Measurements from ENCODE around the gene STOX2. TPM values are rescaled to one million over a fixed set of nuclear protein-coding genes. Genes with fewer than 3 reads are reported as not detected.

The STOX2 gene
- total and polyA plus RNA-seq, 2 of the 13 experiments (the other 11 are each of a cell fraction or from before 2014, with no cell fraction given) = 0.01 to 0.15 TPM

GRCh38 chr4:184024637-184025036, 119.5 kb downstream of the STOX2 start (continued):
- TF ChIP-seq PRDM15 (CRISPR knock-in tag; IDR thresholded peaks at IDR 0.05) (no peak), RFX3 (CRISPR knock-in tag; IDR thresholded peaks at IDR 0.05) (no peak)

- intact Hi-C loops (cut with micrococcal nuclease; ENCODE audit: unreplicated experiment) (no loop called here), in situ Hi-C loops (cut with HindIII; ENCODE audit: extremely low pct_ligation_motif_present, low pct_unique_long_range_greater_than_20kb) (no loop called here)
- Histone ChIP-seq H3K79me2 (ENCODE audit: insufficient read depth, low read length) (no peaks in the 10 kb centered on the region), H3K9ac (ENCODE audit: insufficient read depth, low read depth, low read length) (no peak overlapping the region), H2AFZ (ENCODE audit: low read length) (no peak overlapping the region), H3K27ac (ENCODE audit: extremely low read length, insufficient read depth, low read length) (no peak overlapping the region), H4K20me1 (ENCODE audit: insufficient read depth, low read length) (no peaks in the 10 kb centered on the region), H3K4me2 (ENCODE audit: low read depth, low read length) (no peak overlapping the region), H3K9me3 (ENCODE audit: low read length) (no peaks in the 10 kb centered on the region), H3K36me3 (replicated peaks in 1 of 2; ENCODE audit: control insufficient read depth in 1 of 2, insufficient read depth in 2 of 2, low read length in 2 of 2) (no peaks in the 10 kb centered on the region), H3K4me3 (replicated peaks in 1 of 3; ENCODE audit: insufficient read depth in 1 of 3, low read depth in 2 of 3, low read length in 3 of 3) (no peak overlapping the region), H3K27me3 (ENCODE audit: control insufficient read depth in 1 of 2, insufficient read depth in 2 of 2, low read length in 2 of 2) (0 out of 5 replicates have a peak, but pooled peaks cover 0 to under 1% of the 10 kb centered on the region in 2 experiments), H3K4me1 (ENCODE audit: insufficient read depth, low read length) (no peaks in the 10 kb centered on the region)
- POLR2A ChIA-PET = no interaction called here
- no TSS peak for BruUV-seq (replicated peaks)
- DNase-seq (ENCODE audit: low spot score) = no peak
- ATAC-seq = no peak
- CTCF ChIA-PET (ENCODE audit: low intra/inter-chr PET ratio, low total read pairs) = no interaction called here
- 67% methylated on average over 18 of the region's 18 CpGs for WGBS (ENCODE audit: low lambda C conversion rate)
- no peak for FAIRE-seq
- no peak for TF ChIP-seq ZNF784 (CRISPR knock-in tag; IDR thresholded peaks at IDR 0.05; ENCODE audit: borderline replicate concordance)
- no peak for TF ChIP-seq ZFX (CRISPR knock-in tag; IDR thresholded peaks at IDR 0.05; ENCODE audit: low read depth)
- TF ChIP-seq FOXM1 (CRISPR knock-in tag; IDR thresholded peaks at IDR 0.05) = no peak
- TF ChIP-seq ZHX2 (IDR thresholded peaks at IDR 0.05; ENCODE audit: low read depth) = no peak
- TF ChIP-seq ZHX2 (CRISPR knock-in tag; IDR thresholded peaks at IDR 0.05; ENCODE audit: borderline replicate concordance) = no peak
- TF ChIP-seq MTERF4 (CRISPR knock-in tag; IDR thresholded peaks at IDR 0.05) = no peak
- TF ChIP-seq PITX1 (CRISPR knock-in tag; IDR thresholded peaks at IDR 0.05) = no peak
- TF ChIP-seq ZNF558 (CRISPR knock-in tag; IDR thresholded peaks at IDR 0.05; ENCODE audit: borderline replicate concordance) = no peak
Observed at GRCh38 chr4:184028561-184029374, 123.7 kb downstream of the STOX2 start.
